Cardiac fibroblast (primary cell): Measurements from ENCODE around the gene WWTR1.

Source experiments
- DNase-seq, 2 donors: peaks; one replicate each; pipeline versions ENCODE4 v3.0.0 to v3.0.0-alpha.2; 2010; ENCODE audit warnings: low read depth in 2 of 2
- H3K4me3 ChIP-seq, 2 donors: replicated peaks in 1 of 2; 1 replicate in 1 of 2; 2 replicates in 1 of 2; pipeline ENCODE4 v1.5.1; 2011; ENCODE audit warnings: low read depth in 2 of 2, low read length in 2 of 2, mild to moderate bottlenecking in 2 of 2, moderate library complexity in 1 of 2
- CTCF ChIP-seq: IDR thresholded peaks from one replicate; pipeline ENCODE4 v1.5.1; 2011; ENCODE audit warnings: low read depth, mild to moderate bottlenecking, low read length, inconsistent platforms

WWTR1 gene

GRCh38 chr3:149542375-149543312, 115.2 kb downstream of the WWTR1 start:
- no peak for TF ChIP-seq CTCF
- peak in 1 of 2 donors; percentile 41 for DNase-seq
- no peak overlapping the region for H3K4me3 ChIP-seq

GRCh38 chr3:149541091-149541491, 116.7 kb downstream of the WWTR1 start:
- no peak overlapping the region for H3K4me3 ChIP-seq
- peak; percentile 23 for TF ChIP-seq CTCF
- peak in 1 of 2 donors; percentile 62 for DNase-seq

GRCh38 chr3:149538371-149538770, 119.5 kb downstream of the WWTR1 start:
- no peak for TF ChIP-seq CTCF
- no peak overlapping the region for H3K4me3 ChIP-seq

GRCh38 chr3:149536429-149536828, 121.4 kb downstream of the WWTR1 start:
- H3K4me3 ChIP-seq = no peak overlapping the region
- DNase-seq = peak; percentile 56 to 73
- TF ChIP-seq CTCF = no peak

More at GRCh38 chr3:149538371-149538770, 119.5 kb downstream of the WWTR1 start:
- DNase-seq = no peak

- DNase-seq = no peak
- no peak overlapping the region for H3K4me3 ChIP-seq
- no peak for TF ChIP-seq CTCF
Observed at GRCh38 chr3:149535333-149535685, 122.5 kb downstream of the WWTR1 start.

- DNase-seq = peak; percentile 53 to 57
- no peak overlapping the region for H3K4me3 ChIP-seq
- TF ChIP-seq CTCF = no peak
Observed at GRCh38 chr3:149534671-149535332, 123.0 kb downstream of the WWTR1 start.
